Measurements from ENCODE around the gene STX18. TPM values are rescaled to one million over a fixed set of nuclear protein-coding genes. Genes with fewer than 3 reads are reported as not detected.

Gene STX18
- total and polyA plus RNA-seq, 10 of the 15 experiments (the other 5 are each of a cell fraction or from before 2014, with no cell fraction given), result 8.2 to 46.6 (median 31.1) TPM

GRCh38 chr4:4388836-4389575 is 152.8 kb downstream of the STX18 start:
- WGBS (ENCODE audit: insufficient coverage, insufficient replicate concordance, low lambda C conversion rate, missing lambda C conversion rate), result 34% methylated on average over 18 of the region's 18 CpGs
- intact Hi-C loops (cut with micrococcal nuclease; ENCODE audit: unreplicated experiment) (no loop called here), in situ Hi-C loops (cut with MboI) (no loop called here)
- SMC1A ChIA-PET (ENCODE audit: uncharacterized antibody, unreplicated experiment), result no interaction called here
- RAD21 ChIA-PET (ENCODE audit: unreplicated experiment), result no interaction called here
- H3K9ac ChIP-seq (ENCODE audit: control insufficient read depth, insufficient read depth, low read length), result no peak overlapping the region
- FAIRE-seq (no peak), ATAC-seq (no peak), DNase-seq (ENCODE audit: low read depth, low spot score) (no peak)
- no TSS peak for BruUV-seq (replicated peaks)
- H3K79me2 ChIP-seq (ENCODE audit: control insufficient read depth, insufficient read depth, low read length), result no peaks in the 10 kb centered on the region
- POLR2A ChIA-PET, result no interaction called here
- H3K4me3 ChIP-seq, result no peak overlapping the region
- H4K20me1 ChIP-seq (ENCODE audit: control insufficient read depth, insufficient read depth), result no peaks in the 10 kb centered on the region
- H3K27ac ChIP-seq (ENCODE audit: control insufficient read depth, insufficient read depth), result no peak overlapping the region
- no peaks in the 10 kb centered on the region for H3K36me3 ChIP-seq (ENCODE audit: control insufficient read depth in 2 of 2, insufficient read depth in 2 of 2, low read length in 1 of 2)
- no peaks in the 10 kb centered on the region for H3K4me1 ChIP-seq (ENCODE audit: control insufficient read depth, insufficient read depth, low read length)
- peaks cover 5 to 10% of the 10 kb centered on the region in 2 experiments for H3K27me3 ChIP-seq (replicated peaks in 1 of 2; ENCODE audit: control insufficient read depth in 2 of 2, insufficient read depth in 2 of 2, low read length in 1 of 2)
- H2AFZ ChIP-seq (ENCODE audit: control insufficient read depth, low read depth, low read length), result no peak overlapping the region
- CTCF ChIA-PET, result no interaction called here
- H3K9me3 ChIP-seq (replicated peaks; ENCODE audit: control insufficient read depth, insufficient read depth, low read length), result no peaks in the 10 kb centered on the region
- H3K4me2 ChIP-seq (ENCODE audit: control insufficient read depth, insufficient read depth), result no peak overlapping the region
- TF ChIP-seq BCLAF1 (IDR thresholded peaks at IDR 0.05) (no peak), PML (IDR thresholded peaks at IDR 0.05; ENCODE audit: low read length) (no peak), KLF5 (IDR thresholded peaks at IDR 0.05; ENCODE audit: partially characterized antibody) (no peak), RAD51 (IDR thresholded peaks at IDR 0.05) (no peak), CHD2 (IDR thresholded peaks at IDR 0.05; ENCODE audit: borderline replicate concordance, low read depth, low read length) (no peak), KAT2A (conservative IDR thresholded peaks at IDR 0.05; ENCODE audit: control insufficient read depth, low read depth, low read length) (no peak), ZNF217 (IDR thresholded peaks at IDR 0.05) (no peak), STAT1 (conservative IDR thresholded peaks at IDR 0.05) (no peak), ZNF274 (IDR thresholded peaks at IDR 0.05; ENCODE audit: insufficient read depth, insufficient read length) (no peak), ESRRA (IDR thresholded peaks at IDR 0.05; ENCODE audit: low read length) (no peak)
- TF ChIP-seq, protein P1, sequence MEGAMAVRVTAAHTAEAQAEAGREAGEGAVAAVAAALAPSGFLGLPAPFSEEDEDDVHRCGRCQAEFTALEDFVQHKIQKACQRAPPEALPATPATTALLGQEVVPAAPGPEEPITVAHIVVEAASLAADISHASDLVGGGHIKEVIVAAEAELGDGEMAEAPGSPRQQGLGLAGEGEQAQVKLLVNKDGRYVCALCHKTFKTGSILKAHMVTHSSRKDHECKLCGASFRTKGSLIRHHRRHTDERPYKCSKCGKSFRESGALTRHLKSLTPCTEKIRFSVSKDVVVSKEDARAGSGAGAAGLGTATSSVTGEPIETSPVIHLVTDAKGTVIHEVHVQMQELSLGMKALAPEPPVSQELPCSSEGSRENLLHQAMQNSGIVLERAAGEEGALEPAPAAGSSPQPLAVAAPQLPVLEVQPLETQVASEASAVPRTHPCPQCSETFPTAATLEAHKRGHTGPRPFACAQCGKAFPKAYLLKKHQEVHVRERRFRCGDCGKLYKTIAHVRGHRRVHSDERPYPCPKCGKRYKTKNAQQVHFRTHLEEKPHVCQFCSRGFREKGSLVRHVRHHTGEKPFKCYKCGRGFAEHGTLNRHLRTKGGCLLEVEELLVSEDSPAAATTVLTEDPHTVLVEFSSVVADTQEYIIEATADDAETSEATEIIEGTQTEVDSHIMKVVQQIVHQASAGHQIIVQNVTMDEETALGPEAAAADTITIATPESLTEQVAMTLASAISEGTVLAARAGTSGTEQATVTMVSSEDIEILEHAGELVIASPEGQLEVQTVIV (IDR thresholded peaks at IDR 0.05; ENCODE audit: borderline replicate concordance, partially characterized antibody), result no peak
- TF ChIP-seq, protein P2, sequence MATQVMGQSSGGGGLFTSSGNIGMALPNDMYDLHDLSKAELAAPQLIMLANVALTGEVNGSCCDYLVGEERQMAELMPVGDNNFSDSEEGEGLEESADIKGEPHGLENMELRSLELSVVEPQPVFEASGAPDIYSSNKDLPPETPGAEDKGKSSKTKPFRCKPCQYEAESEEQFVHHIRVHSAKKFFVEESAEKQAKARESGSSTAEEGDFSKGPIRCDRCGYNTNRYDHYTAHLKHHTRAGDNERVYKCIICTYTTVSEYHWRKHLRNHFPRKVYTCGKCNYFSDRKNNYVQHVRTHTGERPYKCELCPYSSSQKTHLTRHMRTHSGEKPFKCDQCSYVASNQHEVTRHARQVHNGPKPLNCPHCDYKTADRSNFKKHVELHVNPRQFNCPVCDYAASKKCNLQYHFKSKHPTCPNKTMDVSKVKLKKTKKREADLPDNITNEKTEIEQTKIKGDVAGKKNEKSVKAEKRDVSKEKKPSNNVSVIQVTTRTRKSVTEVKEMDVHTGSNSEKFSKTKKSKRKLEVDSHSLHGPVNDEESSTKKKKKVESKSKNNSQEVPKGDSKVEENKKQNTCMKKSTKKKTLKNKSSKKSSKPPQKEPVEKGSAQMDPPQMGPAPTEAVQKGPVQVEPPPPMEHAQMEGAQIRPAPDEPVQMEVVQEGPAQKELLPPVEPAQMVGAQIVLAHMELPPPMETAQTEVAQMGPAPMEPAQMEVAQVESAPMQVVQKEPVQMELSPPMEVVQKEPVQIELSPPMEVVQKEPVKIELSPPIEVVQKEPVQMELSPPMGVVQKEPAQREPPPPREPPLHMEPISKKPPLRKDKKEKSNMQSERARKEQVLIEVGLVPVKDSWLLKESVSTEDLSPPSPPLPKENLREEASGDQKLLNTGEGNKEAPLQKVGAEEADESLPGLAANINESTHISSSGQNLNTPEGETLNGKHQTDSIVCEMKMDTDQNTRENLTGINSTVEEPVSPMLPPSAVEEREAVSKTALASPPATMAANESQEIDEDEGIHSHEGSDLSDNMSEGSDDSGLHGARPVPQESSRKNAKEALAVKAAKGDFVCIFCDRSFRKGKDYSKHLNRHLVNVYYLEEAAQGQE (IDR thresholded peaks at IDR 0.05; ENCODE audit: low read depth, low read length), result no peak
